CD8-positive, alpha-beta memory T cell (primary cell): ENCODE measurements around the gene SNAPC4. TPM values are rescaled to one million over a fixed set of nuclear protein-coding genes. Genes with fewer than 3 reads are reported as not detected.

Source experiments
- CTCF ChIA-PET: fragments of 350-600 bp; sonication (Branson Sonifier 250); formaldehyde crosslinking; loops from one replicate; lab custom pipeline; 2021; ENCODE audit warnings: antibody characterized with exemption; lab: Charles Lee
- POLR2A ChIA-PET: fragments of 350-600 bp; sonication (Branson Sonifier 250); formaldehyde crosslinking; loops from one replicate; lab custom pipeline; 2021; ENCODE audit warnings: antibody characterized with exemption; lab: Charles Lee
- DNase-seq, 5 donors: peaks; one replicate each; pipeline versions ENCODE4 v3.0.0 to v3.0.0-alpha.2; 2020 to 2022; ENCODE audit warnings: mixed read lengths in 1 of 5
- H3K27ac ChIP-seq: one replicate; pipeline ENCODE4 v1.7.0; 2013; ENCODE audit warnings: low read depth, mild to moderate bottlenecking, low read length, moderate library complexity
- H3K27me3 ChIP-seq: 2 replicates; pipeline ENCODE4 v1.7.0; 2013; ENCODE audit warnings: low read length, mild to moderate bottlenecking; ENCODE audit not compliant: insufficient read depth, poor library complexity, severe bottlenecking
- H3K36me3 ChIP-seq: 2 replicates; pipeline ENCODE4 v1.7.0; 2013; ENCODE audit warnings: mild to moderate bottlenecking, low read length, moderate library complexity; ENCODE audit not compliant: insufficient read depth
- H3K4me1 ChIP-seq: 2 replicates; pipeline ENCODE4 v1.7.0; 2013; ENCODE audit warnings: mild to moderate bottlenecking, low read length, moderate library complexity; ENCODE audit not compliant: insufficient read depth
- H3K4me3 ChIP-seq: 2 replicates; pipeline ENCODE4 v1.7.0; 2013; ENCODE audit warnings: mild to moderate bottlenecking, low read length
- H3K9me3 ChIP-seq: 2 replicates; pipeline ENCODE4 v1.7.0; 2013; ENCODE audit warnings: mild to moderate bottlenecking, low read length
- H3K27ac Mint-ChIP-seq, 8 donors: one replicate each; pipeline ENCODE4 v1.8.0; 2020 to 2021; ENCODE audit warnings: mixed read lengths in 8 of 8, mild to moderate bottlenecking in 6 of 8, inconsistent platforms in 3 of 8, moderate library complexity in 3 of 8
- H3K27me3 Mint-ChIP-seq, 2 donors: one replicate each; pipeline ENCODE4 v1.8.0; 2020 to 2021; ENCODE audit warnings: mixed read lengths in 2 of 2, mild to moderate bottlenecking in 1 of 2, moderate library complexity in 1 of 2
- H3K36me3 Mint-ChIP-seq, 3 donors: one replicate each; pipeline ENCODE4 v1.8.0; 2020 to 2021; ENCODE audit warnings: mixed read lengths in 3 of 3, inconsistent platforms in 1 of 3, mild to moderate bottlenecking in 1 of 3
- H3K4me1 Mint-ChIP-seq, 3 donors: one replicate each; pipeline ENCODE4 v1.8.0; 2020 to 2021; ENCODE audit warnings: mixed read lengths in 3 of 3, inconsistent platforms in 1 of 3, mild to moderate bottlenecking in 1 of 3
- H3K4me3 Mint-ChIP-seq, 7 donors: one replicate each; pipeline ENCODE4 v1.8.0; 2020 to 2021; ENCODE audit warnings: mixed read lengths in 7 of 7, mild to moderate bottlenecking in 6 of 7, moderate library complexity in 4 of 7, inconsistent platforms in 2 of 7
- H3K9me3 Mint-ChIP-seq, 5 donors: one replicate each; pipeline ENCODE4 v1.8.0; 2020 to 2022; ENCODE audit warnings: mixed read lengths in 5 of 5, mild to moderate bottlenecking in 3 of 5, moderate library complexity in 2 of 5, inconsistent platforms in 1 of 5
- polyA plus RNA-seq: library from polyadenylated mRNA; unstranded; fragments of 300-500 nt; fragmentation: Illumina TruSeq; gene quantifications from one replicate; pipeline ENCODE4 v1.2.3, GENCODE V29; 2021
- total RNA-seq, 2 experiments: library from RNA; stranded (reverse); gene quantifications; one replicate each; pipeline ENCODE4 v1.2.3, GENCODE V29; 2021

Gene SNAPC4
- total and polyA plus RNA-seq, 3 experiments from 2014 or later = 2.6 to 23.6 (median 22.1) TPM

- no peaks in the 10 kb centered on the region for H3K36me3 ChIP-seq
- Mint-ChIP-seq H3K4me1 (no peaks in the 10 kb centered on the region), H3K27ac (no peak overlapping the region), H3K36me3 (no peaks in the 10 kb centered on the region), H3K9me3 (no peaks in the 10 kb centered on the region), H3K4me3 (no peak overlapping the region), H3K27me3 (no peaks in the 10 kb centered on the region)
- no peaks in the 10 kb centered on the region for H3K9me3 ChIP-seq
- ChIA-PET CTCF (no interaction called here), POLR2A (no interaction called here)
- no peak overlapping the region for H3K4me3 ChIP-seq
- H3K27ac ChIP-seq = no peak overlapping the region
- H3K27me3 ChIP-seq = no peaks in the 10 kb centered on the region
- no peak for DNase-seq
- no peaks in the 10 kb centered on the region for H3K4me1 ChIP-seq
Measured at GRCh38 chr9:136351252-136351800, 48.6 kb downstream of the SNAPC4 start.

Other genes with a start within 250 kb of the SNAPC4 start
- gene LHX3, start 195.0 kb downstream of the SNAPC4 start, total RNA-seq = not detected
- not detected for gene LHX3, start 195.0 kb downstream of the SNAPC4 start, polyA plus RNA-seq
- gene QSOX2, start 154.4 kb downstream of the SNAPC4 start, total RNA-seq = 10 to 100 TPM; 14.6 to 15.3 TPM
- gene QSOX2, start 154.4 kb downstream of the SNAPC4 start, polyA plus RNA-seq = 0.66 TPM
- gene CCDC187, start 96.1 kb downstream of the SNAPC4 start, total RNA-seq = not detected
- gene CCDC187, start 96.1 kb downstream of the SNAPC4 start, polyA plus RNA-seq = not detected
- 1 to 10 TPM; 6.8 to 7.5 TPM for gene GPSM1, start 72.6 kb downstream of the SNAPC4 start, total RNA-seq
- 1.7 TPM for gene GPSM1, start 72.6 kb downstream of the SNAPC4 start, polyA plus RNA-seq
- gene DNLZ, start 36.4 kb downstream of the SNAPC4 start, total RNA-seq = 10 to 100 TPM; 40.6 to 43.0 TPM
- gene DNLZ, start 36.4 kb downstream of the SNAPC4 start, polyA plus RNA-seq = 65.6 TPM
- gene CARD9, start 26.5 kb downstream of the SNAPC4 start, total RNA-seq = 1 to 10 TPM; 1.4 to 1.5 TPM
- not detected for gene CARD9, start 26.5 kb downstream of the SNAPC4 start, polyA plus RNA-seq
- gene ENTR1, start 10.4 kb upstream of the SNAPC4 start, total RNA-seq = 10 to 100 TPM; 52.2 to 55.5 TPM
- gene ENTR1, start 10.4 kb upstream of the SNAPC4 start, polyA plus RNA-seq = 13.1 TPM
- 100 to 1,000 TPM in 1 of 2 experiments, 10 to 100 TPM in 1; 96.4 to 101 TPM for gene PMPCA, start 10.5 kb upstream of the SNAPC4 start, total RNA-seq
- gene PMPCA, start 10.5 kb upstream of the SNAPC4 start, polyA plus RNA-seq = 39.2 TPM
- gene INPP5E, start 39.7 kb upstream of the SNAPC4 start, total RNA-seq = 10 to 100 TPM; 18.0 to 19.2 TPM
- 5.3 TPM for gene INPP5E, start 39.7 kb upstream of the SNAPC4 start, polyA plus RNA-seq
- gene SEC16A, start 82.9 kb upstream of the SNAPC4 start, total RNA-seq = 10 to 100 TPM; 75.5 to 78.0 TPM
- 42.9 TPM for gene SEC16A, start 82.9 kb upstream of the SNAPC4 start, polyA plus RNA-seq
- 10 to 100 TPM; 70.0 to 79.5 TPM for gene NOTCH1, start 145.9 kb upstream of the SNAPC4 start, total RNA-seq
- gene NOTCH1, start 145.9 kb upstream of the SNAPC4 start, polyA plus RNA-seq = 5.1 TPM